HG02884 (cell line): ENCODE results near the gene NUB1.
A peak's percentile ranks its signal among the peaks of the same experiment; 100 is the strongest.
"Not testable (repeated sequence)": the region's sequence is repeated elsewhere in the genome, so short reads cannot be mapped to it uniquely, and the experiment has no call there.

Source experiments
- ATAC-seq: cut with Tn5 transposase; IDR thresholded peaks from one replicate; pipeline ENCODE4 v1.9.1; 2021; ENCODE audit warnings: mild to moderate bottlenecking, moderate library complexity; ENCODE audit not compliant: unreplicated experiment

Gene NUB1

GRCh38 chr7:151341357-151342101, at the start of gene NUB1:
Gene NUB1 (plus strand): TSS chr7:151341812. CDS start chr7:151345350, 3,538 bp downstream.
- ATAC-seq: peak; percentile 37

GRCh38 chr7:151292850-151293249, 48.8 kb upstream of the NUB1 start:
- no peak for ATAC-seq

- no peak for ATAC-seq
These were observed 45.2 kb upstream of the NUB1 start for GRCh38 chr7:151296202-151296992.

GRCh38 chr7:151298765-151299164, 42.8 kb upstream of the NUB1 start:
- no peak for ATAC-seq

- ATAC-seq: no peak
These were observed 42.1 kb upstream of the NUB1 start for GRCh38 chr7:151299530-151299929.

GRCh38 chr7:151299940-151300645, 41.5 kb upstream of the NUB1 start:
- no peak for ATAC-seq

GRCh38 chr7:151301471-151302462, 39.8 kb upstream of the NUB1 start:
- ATAC-seq: no peak

GRCh38 chr7:151304251-151304650, 37.4 kb upstream of the NUB1 start:
- ATAC-seq: not testable (repeated sequence)

- no peak for ATAC-seq
These were observed 36.8 kb upstream of the NUB1 start for GRCh38 chr7:151304856-151305255.

- no peak for ATAC-seq
These were observed 35.2 kb upstream of the NUB1 start for GRCh38 chr7:151306374-151306773.

- ATAC-seq: no peak
These were observed 34.8 kb upstream of the NUB1 start for GRCh38 chr7:151306860-151307259.

GRCh38 chr7:151307536-151307935, 34.1 kb upstream of the NUB1 start:
- no peak for ATAC-seq

GRCh38 chr7:151308256-151308655, 33.4 kb upstream of the NUB1 start:
- no peak for ATAC-seq

GRCh38 chr7:151308791-151309190, 32.8 kb upstream of the NUB1 start:
- no peak for ATAC-seq

GRCh38 chr7:151309311-151309710, 32.3 kb upstream of the NUB1 start:
- no peak for ATAC-seq

- ATAC-seq: no peak
These were observed 31.0 kb upstream of the NUB1 start for GRCh38 chr7:151310578-151310977.

GRCh38 chr7:151311294-151311864, 30.2 kb upstream of the NUB1 start:
- no peak for ATAC-seq

GRCh38 chr7:151312356-151312755, 29.3 kb upstream of the NUB1 start:
- ATAC-seq: no peak

- ATAC-seq: no peak
These were observed 28.5 kb upstream of the NUB1 start for GRCh38 chr7:151312831-151313809.
